Measurements from ENCODE around the gene POMGNT2.
"Not testable (repeated sequence)": the region's sequence is repeated elsewhere in the genome, so short reads cannot be mapped to it uniquely, and the experiment has no call there.

POMGNT2 gene

DNA sequence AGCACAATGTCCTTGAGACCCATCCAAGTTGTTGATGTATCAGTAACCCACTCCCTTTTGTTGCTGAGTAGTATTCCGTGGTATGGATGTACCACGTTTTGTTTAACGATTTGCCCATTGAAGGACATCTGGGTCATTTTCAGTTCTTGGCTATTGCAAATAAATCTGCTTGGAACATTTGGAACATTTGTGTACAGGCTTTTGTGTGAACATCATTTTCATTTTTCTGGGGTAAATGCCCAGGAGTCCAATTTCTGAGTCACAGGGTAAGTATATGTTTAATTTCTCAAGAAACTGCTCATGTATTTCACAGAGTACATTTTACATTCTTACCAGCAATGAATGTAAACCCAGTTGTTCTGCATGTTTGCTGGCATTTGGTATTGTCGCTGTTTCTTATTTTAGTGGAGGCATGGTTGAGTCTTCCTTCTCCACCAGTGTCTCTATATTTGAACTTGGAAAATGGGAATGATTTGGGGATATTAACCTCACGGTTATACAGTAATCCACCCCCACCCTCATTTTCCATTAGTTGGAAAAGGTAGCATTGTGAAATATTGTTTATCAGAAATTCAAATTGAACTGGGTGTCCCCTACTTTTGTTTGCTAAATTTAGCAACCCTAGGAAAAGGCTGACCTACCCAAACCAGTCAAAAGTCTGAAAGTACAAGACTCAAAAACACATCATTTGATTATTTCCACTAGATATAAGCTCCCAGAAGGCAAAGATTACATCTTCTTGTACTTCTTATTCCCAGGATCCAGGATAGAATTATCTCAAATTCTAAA, 30.8 kb downstream of the POMGNT2 start:
- no peak for TF ChIP-seq CTCF (IDR thresholded peaks at IDR 0.05; ENCODE audit: control extremely low read depth, extremely low read depth, low read depth, missing control alignments)
- POLR2A ChIA-PET: no interaction called here
- CTCF ChIA-PET: no interaction called here
- no peak for DNase-seq (ENCODE audit: extremely low spot score)

GRCh38 chr3:43074482-43074881, 31.4 kb downstream of the POMGNT2 start:
- DNase-seq (ENCODE audit: extremely low spot score): no peak
- no peak for TF ChIP-seq CTCF (IDR thresholded peaks at IDR 0.05; ENCODE audit: control extremely low read depth, extremely low read depth, low read depth, missing control alignments)
- CTCF ChIA-PET: no interaction called here
- POLR2A ChIA-PET: no interaction called here

DNA sequence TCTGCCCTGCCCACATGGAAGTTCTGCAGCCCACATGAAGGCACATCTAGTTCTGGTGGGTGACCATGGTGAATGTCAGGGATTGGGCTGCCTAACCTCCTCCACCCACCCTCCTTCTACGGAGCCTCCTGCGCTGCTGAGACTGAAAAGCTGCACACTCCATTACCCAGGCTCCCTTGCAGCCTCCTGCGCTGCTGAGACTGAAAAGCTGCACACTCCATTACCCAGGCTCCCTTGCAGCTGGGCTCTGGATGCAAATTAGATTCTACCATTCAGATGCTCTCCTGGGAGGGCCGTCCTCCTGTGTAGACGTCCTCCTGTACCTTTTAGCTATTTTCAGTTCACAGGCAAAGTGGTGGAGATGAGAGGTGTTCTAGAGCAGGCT, 32.1 kb downstream of the POMGNT2 start:
- TF ChIP-seq CTCF (IDR thresholded peaks at IDR 0.05; ENCODE audit: control extremely low read depth, extremely low read depth, low read depth, missing control alignments): no peak
- POLR2A ChIA-PET: no interaction called here
- DNase-seq (ENCODE audit: extremely low spot score): no peak
- CTCF ChIA-PET: no interaction called here

DNA sequence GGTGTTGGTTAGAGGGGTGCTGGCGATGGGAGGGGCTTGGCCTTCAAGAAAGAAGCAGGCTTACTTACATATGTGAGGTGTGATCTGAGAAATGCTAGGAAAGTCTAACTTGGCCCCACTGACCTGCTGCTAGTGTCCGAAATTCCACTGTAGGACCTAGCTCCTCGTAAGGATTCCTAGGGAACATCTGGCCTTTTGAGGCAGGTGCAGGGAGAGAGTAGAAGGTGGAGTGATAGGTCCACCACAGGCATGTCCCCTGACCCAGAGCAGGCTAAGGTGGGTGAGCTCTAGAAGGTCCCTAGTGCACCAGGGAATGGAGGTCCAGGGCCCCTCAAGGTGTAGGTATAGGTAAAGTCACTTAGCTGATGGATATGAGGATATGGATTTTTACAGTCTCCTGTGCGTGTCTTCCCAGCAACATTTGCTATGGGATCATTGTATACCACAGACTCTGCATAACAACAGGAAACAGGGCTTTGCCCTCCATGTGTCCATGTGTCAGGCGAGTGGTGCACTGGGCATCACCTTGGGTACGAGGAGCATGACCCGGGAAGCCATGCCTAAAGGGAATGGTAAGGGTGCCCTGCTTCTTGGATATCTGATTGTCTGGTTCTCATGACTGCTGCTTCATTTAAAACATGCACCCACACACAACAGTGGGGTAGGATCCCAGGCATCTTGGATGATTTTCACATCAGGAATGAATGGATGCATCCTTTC, 32.6 kb downstream of the POMGNT2 start:
- no peak for TF ChIP-seq CTCF (IDR thresholded peaks at IDR 0.05; ENCODE audit: control extremely low read depth, extremely low read depth, low read depth, missing control alignments)
- ChIA-PET CTCF (no interaction called here), POLR2A (no interaction called here)
- DNase-seq (ENCODE audit: extremely low spot score): no peak

- TF ChIP-seq CTCF (IDR thresholded peaks at IDR 0.05; ENCODE audit: control extremely low read depth, extremely low read depth, low read depth, missing control alignments): no peak
- ChIA-PET CTCF (no interaction called here), POLR2A (no interaction called here)
- no peak for DNase-seq (ENCODE audit: extremely low spot score)
Measured at GRCh38 chr3:43072361-43072760, 33.5 kb downstream of the POMGNT2 start.

DNA sequence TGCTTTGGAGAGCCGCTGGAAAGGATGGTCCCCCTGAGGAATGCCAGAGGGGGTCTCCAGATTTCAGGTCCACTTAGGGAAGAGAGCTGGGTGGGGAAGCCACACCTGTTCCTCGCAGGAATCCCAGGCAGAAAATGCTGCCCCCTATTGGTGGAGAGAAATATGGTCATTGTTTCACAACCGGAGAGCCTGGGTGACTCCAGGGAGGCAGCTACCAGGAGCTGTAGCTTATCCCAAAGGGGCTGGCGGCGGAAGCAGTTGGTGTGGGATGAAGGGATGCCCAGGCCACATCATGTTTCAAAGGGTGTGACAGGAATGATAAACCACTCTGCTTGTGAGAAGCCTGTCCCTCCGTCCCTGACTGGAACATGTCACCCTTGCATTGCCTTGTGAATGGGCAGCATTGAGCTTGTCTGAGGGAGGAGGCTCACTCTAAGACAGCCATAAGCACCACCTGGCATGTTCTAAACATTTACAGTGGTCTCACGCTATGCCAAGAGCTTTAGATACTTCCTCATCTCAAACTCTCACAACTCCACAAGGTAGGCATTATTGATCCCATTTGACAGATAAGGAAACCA, 34.5 kb downstream of the POMGNT2 start:
- ChIA-PET POLR2A (no interaction called here), CTCF (interaction anchor here (1.0 to 1.1 kb wide), 2 partner anchors 13 to 36 kb away, joined by 3 to 4 read pairs; no protein-coding TSS in a partner anchor)
- no peak for TF ChIP-seq CTCF (IDR thresholded peaks at IDR 0.05; ENCODE audit: control extremely low read depth, extremely low read depth, low read depth, missing control alignments)
- no peak for DNase-seq (ENCODE audit: extremely low spot score)

DNA sequence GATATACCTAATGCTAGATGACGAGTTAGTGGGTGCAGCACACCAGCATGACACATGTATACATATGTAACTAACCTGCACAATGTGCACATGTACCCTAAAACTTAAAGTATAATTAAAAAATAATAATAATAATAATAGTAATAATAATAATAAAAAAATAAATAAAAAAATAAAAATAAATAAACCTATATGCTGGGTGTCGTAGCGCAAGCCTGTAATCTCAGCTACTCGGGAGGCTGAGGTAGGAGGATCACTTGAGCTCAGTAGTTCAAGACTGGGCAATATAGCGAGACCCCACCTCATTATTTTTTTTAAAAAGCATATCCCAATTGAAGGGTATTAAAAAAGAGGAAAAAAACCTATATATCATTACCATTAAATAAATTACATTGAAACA, 35.2 kb downstream of the POMGNT2 start:
- POLR2A ChIA-PET; DNase-seq (ENCODE audit: extremely low spot score): not testable (repeated sequence)
- CTCF ChIA-PET: interaction anchor here (1.0 kb wide), 1 partner anchor 35 kb away, joined by 3 read pairs; no protein-coding TSS in a partner anchor

Data from GM10248 (cell line).